GM21825 (cell line): Measurements from ENCODE around the gene FAR2.
"Not testable (repeated sequence)": the region's sequence is repeated elsewhere in the genome, so short reads cannot be mapped to it uniquely, and the experiment has no call there.

Experiments
- ATAC-seq: cut with Tn5 transposase; IDR thresholded peaks from one replicate; pipeline ENCODE4 v1.9.1; 2021; ENCODE audit warnings: mild to moderate bottlenecking, moderate library complexity; ENCODE audit not compliant: unreplicated experiment

Gene FAR2

DNA sequence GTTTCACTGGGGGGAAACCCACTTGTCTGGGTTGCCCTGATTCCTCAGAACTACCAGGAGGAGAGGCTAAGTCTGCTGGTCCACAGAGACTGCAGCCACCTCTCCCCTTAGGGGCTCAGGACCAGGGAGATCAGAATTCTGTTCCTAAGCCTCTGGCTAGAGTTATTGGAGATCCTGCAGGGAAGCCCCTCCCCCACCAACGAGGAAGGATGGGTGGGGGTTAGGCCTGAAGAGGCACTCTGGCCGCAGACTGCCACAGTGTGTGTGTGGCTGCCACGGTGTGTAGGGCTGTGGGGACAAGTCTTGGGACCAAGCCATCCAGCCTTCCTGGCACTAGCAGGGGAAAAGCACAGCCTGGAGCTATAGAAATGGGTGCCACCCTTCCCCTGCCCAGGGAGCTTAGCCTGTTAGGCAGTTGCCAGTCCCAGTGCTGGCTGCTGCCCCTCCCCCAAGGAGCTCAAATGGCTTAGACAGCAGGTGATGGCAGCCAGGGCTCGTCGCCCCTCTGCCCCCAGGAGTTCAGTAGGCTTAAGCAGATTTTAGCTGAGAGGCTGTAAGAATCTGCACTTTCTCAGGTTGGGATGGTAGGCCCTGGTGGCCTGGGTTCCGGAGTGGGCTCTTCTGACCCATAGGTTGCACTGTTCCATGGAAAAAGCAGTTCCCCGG lies 124.2 kb downstream of the FAR2 start:
- ATAC-seq: no peak

DNA sequence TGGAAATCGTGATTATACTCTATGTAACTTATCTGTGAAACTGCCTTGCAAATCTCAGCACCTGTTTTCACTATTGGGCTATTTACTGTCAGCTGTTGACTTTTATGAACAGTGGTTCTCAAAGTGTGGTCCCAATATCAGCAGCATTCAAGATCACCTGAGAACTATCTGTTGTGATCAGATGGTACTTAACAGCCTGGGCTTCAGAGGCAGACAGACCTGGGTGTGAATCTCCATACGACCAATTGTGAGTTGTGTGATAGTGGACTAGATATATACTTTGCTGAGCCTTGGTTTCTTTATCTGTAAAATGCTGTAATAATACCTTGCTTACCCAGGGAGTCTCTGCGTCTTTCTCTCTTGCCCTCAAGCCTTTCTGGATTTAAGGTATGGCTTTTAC lies 126.8 kb downstream of the FAR2 start:
- no peak for ATAC-seq

DNA sequence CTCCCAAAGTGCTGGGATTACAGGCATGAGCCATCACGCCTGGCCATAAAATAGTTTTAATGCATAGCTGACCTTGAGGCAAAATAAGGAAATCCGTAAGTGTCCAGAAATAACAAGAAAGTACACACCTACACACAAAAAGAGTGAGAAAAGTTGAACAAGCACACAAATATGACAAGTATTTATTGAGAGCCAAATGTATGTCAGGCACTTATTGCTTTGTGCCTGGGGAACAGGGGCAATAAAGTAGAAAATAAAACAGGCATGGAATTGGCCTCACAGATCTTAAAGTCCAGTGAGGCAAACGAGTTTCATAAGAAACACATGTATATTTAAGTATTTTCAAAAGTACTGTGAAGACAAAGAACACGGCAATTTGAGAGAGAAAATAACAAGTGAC lies 128.2 kb downstream of the FAR2 start:
- no peak for ATAC-seq

DNA sequence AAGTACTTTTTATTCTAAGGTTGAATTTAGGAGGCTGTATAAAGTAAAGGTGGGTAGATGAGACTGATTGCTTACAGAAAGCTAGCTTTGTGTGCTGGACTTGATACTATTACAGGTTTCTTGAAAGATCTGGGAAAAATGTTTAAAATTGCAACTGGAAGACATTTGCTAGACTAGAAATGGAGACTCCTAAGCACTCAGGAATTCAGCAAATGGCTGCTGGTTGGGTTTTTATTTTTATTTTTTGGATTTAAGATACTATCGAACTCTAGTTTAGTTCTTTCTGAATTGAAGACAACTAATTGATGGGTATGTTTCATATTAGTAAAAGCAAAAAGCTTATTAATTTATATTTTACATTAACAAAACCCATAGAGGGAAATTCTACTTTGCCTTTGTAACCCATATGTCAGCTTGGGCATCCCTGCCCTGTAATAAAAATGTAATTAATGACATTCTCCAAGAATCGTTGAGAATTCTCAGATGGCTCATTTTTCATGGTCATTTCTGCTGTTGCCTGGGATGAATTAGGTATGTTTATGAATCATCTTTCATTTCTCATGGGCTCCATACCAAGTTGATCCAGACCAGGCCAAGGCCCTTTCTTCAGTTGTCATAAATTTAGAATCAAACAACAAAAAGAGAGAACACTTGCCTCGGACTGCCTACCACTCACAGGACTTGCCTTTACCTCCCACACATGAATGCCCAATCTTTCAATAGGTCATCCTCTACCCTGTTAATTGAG lies 129.8 kb downstream of the FAR2 start:
- ATAC-seq: no peak

DNA sequence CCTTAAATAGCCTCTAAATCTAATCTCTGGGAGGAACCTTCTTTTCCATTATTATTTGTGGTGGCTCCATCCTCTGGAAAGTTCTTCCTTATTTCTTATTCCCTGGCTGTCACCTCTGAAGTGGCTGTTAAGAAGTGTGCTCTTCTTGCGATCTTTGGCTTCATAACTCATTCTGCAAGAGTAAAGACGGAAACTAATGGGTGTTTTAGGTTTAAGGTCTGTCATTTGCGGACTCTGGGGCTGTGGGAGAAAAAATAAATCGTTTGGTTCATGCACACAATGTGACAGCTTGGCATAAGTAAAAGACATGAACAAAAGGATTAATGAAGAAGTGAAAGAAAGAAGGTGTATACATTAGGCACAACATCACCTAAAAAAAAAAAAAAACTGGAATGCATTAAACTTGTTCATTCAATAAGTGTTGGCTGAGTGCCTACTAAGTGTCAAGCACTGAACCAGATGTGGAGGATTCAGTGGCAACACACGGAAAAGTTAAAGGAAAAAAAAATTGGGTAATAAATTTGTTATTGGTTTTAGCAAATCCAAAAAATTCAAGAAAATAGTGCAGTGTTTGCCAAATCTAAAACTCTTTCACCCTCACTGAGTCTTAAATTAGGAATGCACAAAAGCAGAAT lies 132.4 kb downstream of the FAR2 start:
- no peak for ATAC-seq

DNA sequence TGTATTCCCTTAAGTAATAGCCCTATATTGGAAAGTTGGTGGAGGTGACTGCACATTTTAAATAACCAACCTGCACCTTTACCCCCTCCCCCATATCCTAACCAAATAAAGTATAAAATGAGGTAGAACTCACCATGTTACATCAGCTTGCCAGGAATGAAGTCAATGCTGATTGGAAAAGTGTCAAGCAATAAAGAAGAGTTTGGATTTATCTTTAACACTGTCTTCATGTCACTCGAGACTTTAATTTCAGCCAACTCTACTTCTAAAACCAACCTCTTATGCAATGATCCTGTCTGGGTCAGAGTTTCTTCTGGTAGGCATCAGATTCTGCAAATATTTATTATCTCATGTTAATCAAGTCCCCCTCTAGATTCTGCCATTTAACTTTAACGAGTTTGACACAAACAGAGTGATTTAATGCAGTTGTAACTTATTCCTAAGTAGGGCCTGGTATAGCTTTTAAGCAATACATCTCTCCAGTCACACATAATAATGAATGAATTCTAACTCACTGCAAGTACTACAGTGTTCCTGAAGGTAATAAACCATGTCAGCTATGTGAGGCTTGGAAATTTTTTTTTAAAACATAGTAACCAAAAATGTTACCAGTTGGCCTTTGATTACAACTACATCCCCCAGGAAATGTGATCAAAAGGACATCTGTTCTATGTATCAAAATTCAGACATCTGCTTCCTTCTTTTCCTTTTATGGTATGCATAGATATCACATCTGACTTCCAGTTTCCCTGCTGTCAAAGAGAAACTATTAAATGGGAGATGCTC lies 133.1 kb downstream of the FAR2 start:
- ATAC-seq: no peak

DNA sequence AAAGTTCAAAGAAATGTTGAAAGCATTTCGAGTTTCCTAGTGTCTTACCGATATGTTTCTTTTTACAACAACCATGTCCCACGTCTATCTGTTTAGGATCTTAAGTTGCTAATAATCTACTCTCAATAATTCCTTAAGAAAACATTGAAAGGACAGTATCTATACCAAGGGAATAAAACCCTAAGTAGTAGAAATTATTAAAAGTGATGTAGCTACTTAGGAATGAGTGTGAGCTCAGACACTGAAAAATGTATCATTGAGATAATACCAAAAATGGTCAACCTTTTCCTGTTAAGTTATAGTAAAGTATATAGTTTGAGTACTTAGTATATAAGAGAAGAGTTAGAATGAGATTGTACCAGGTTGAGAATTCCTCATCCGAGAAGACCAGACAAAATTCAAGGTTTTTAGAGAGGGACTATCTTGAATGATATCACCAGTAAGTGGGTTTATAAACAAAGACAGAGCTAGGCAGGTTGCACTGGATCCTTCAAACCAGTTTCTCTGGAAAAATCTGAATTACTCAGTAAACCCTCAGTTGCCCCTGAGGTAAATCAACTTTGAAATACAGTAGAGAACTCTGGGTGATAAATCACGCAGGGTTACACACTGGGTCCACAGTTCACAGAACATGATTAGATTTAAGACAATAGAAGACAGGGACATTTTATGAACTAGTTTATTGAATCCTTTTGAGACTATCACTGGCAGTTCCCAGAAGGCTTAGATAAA lies 135.1 kb downstream of the FAR2 start:
- no peak for ATAC-seq

- ATAC-seq: no peak
These were observed 137.2 kb downstream of the FAR2 start for GRCh38 chr12:29286081-29286790.

DNA sequence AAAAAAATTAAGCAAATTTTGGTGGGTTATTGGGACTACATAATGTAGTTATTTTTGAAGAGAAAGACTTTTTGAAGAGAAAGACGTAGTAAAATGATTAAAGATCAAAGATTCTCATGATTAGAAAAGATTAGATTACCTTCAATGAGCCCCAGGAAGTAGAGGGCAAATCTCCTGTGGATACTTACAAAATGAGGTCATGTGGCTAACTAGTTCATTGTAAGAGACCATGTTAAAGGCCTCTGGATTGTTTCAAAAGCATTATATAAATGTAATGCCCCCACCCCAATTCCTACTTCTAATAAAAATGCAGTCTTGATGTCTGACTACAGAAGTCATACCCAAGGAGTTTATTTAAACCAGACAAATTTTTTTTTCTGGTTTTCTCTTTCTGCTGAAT lies 138.5 kb downstream of the FAR2 start:
- no peak for ATAC-seq

DNA sequence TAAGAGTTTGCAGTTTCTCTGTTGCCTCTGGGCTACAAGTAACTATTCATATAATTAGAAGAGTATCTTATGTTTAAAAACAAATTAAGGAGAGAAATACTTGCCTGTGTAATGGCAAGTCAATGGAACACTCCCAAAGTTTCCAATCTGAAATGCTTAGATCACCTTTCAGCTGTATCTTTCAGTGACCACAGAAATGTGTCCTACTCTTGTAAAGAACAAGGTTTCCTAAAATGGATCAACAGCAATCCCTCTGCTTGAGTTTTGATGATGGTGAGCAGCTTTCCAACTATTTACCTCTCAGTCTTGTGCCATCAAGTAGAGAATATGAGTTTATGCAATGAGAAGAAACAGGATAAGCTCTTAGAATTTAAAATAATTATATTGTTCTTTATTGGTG lies 139.0 kb downstream of the FAR2 start:
- no peak for ATAC-seq

- ATAC-seq: not testable (repeated sequence)
These were observed 141.4 kb downstream of the FAR2 start for GRCh38 chr12:29290475-29290874.

- no peak for ATAC-seq
These were observed 142.1 kb downstream of the FAR2 start for GRCh38 chr12:29291226-29291625.

- no peak for ATAC-seq
These were observed 150.6 kb downstream of the FAR2 start for GRCh38 chr12:29299633-29300032.

- no peak for ATAC-seq
These were observed 152.0 kb downstream of the FAR2 start for GRCh38 chr12:29301114-29301513.

DNA sequence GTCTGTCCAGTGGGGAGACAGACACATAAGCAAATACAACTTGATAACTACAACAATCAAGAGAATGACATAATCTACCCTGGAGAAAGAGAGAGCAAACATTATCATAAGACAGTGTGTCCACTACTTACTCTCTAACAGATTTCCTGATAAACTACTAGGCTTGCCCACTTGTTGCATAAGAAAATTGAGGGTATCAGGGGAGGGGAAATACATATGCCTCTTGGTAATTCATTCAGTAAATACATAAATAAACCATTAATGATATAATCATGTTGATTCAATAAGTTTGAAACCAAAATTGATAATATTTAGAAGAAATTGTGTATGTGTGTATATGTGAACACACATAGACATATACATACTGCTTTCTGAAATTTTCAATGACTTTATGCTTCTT lies 155.3 kb downstream of the FAR2 start:
- ATAC-seq: no peak

- ATAC-seq: no peak
These were observed 157.2 kb downstream of the FAR2 start for GRCh38 chr12:29306266-29306665.

- no peak for ATAC-seq
These were observed 157.6 kb downstream of the FAR2 start for GRCh38 chr12:29306682-29307081.

GRCh38 chr12:29309320-29309902 lies 160.3 kb downstream of the FAR2 start:
- ATAC-seq: no peak

DNA sequence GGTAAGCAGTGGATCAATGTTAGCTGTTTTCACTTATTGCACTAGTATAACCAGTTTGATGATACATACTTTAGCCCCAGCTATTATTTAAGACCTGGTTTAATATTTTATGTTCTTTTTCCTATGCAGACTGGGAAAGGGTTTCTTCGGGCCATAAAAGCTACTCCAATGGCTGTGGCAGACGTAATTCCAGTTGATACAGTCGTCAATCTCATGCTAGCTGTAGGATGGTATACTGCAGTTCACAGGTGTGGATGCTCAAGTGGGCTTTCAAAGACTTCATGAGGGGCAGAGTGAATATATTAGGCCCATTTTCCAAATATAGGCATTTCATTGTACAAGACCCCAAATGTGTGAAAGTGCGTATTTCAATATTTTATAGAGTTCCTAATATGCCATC lies 161.8 kb downstream of the FAR2 start:
- ATAC-seq: no peak

- no peak for ATAC-seq
These were observed 165.3 kb downstream of the FAR2 start for GRCh38 chr12:29314416-29314815.
